NCI-H2081 (cell line): ENCODE data around the gene ADAMTS7.
"Not testable (repeated sequence)": the region's sequence is repeated elsewhere in the genome, so short reads cannot be mapped to it uniquely, and the experiment has no call there.

Experiments used
- DNase-seq, 2 experiments: peaks; one replicate each; lab custom pipeline; 2025; lab: John Stamatoyannopoulos, UW

The ADAMTS7 gene

GRCh38 chr15:78828920-78829319 lies 17.7 kb upstream of the ADAMTS7 start:
- no peak for DNase-seq

GRCh38 chr15:78822514-78822913 lies 11.2 kb upstream of the ADAMTS7 start:
- DNase-seq: no peak

GRCh38 chr15:78811825-78812183 lies 540 bp upstream of the ADAMTS7 start:
- no peak for DNase-seq

- DNase-seq: peak in 1 of 2 experiments; percentile 15
Observed at GRCh38 chr15:78810362-78811123, 721 bp downstream of the ADAMTS7 start.

- no peak for DNase-seq
Observed at GRCh38 chr15:78810003-78810361, 1.3 kb downstream of the ADAMTS7 start.

GRCh38 chr15:78808550-78808949 lies 2.7 kb downstream of the ADAMTS7 start:
- DNase-seq: peak in 1 of 2 experiments; percentile 6

GRCh38 chr15:78807359-78807758 lies 3.9 kb downstream of the ADAMTS7 start:
- no peak for DNase-seq

- DNase-seq: no peak
Observed at GRCh38 chr15:78804391-78804792, 6.9 kb downstream of the ADAMTS7 start.

- no peak for DNase-seq
Observed at GRCh38 chr15:78800806-78801205, 10.5 kb downstream of the ADAMTS7 start.

GRCh38 chr15:78800189-78800588 lies 11.1 kb downstream of the ADAMTS7 start:
- no peak for DNase-seq

GRCh38 chr15:78799102-78799501 lies 12.2 kb downstream of the ADAMTS7 start:
- DNase-seq: not testable (repeated sequence)

GRCh38 chr15:78798355-78798754 lies 12.9 kb downstream of the ADAMTS7 start:
- not testable (repeated sequence) for DNase-seq

GRCh38 chr15:78797951-78798350 lies 13.3 kb downstream of the ADAMTS7 start:
- DNase-seq: no peak

GRCh38 chr15:78796510-78796909 lies 14.8 kb downstream of the ADAMTS7 start:
- no peak for DNase-seq

GRCh38 chr15:78795043-78795442 lies 16.2 kb downstream of the ADAMTS7 start:
- DNase-seq: no peak

GRCh38 chr15:78794446-78794845 lies 16.8 kb downstream of the ADAMTS7 start:
- not testable (repeated sequence) for DNase-seq

GRCh38 chr15:78791357-78791756 lies 19.9 kb downstream of the ADAMTS7 start:
- no peak for DNase-seq

GRCh38 chr15:78790027-78790426 lies 21.2 kb downstream of the ADAMTS7 start:
- no peak for DNase-seq

- no peak for DNase-seq
Observed at GRCh38 chr15:78789615-78790014, 21.6 kb downstream of the ADAMTS7 start.

GRCh38 chr15:78788016-78788660 lies 23.1 kb downstream of the ADAMTS7 start:
- no peak for DNase-seq

GRCh38 chr15:78782402-78782801 lies 28.9 kb downstream of the ADAMTS7 start:
- not testable (repeated sequence) for DNase-seq

GRCh38 chr15:78781381-78781780 lies 29.9 kb downstream of the ADAMTS7 start:
- not testable (repeated sequence) for DNase-seq

- DNase-seq: not testable (repeated sequence)
Observed at GRCh38 chr15:78779975-78780374, 31.3 kb downstream of the ADAMTS7 start.
